DMS53 (cell line): ENCODE results near the gene WIPI1.
"Not testable (repeated sequence)": the region's sequence is repeated elsewhere in the genome, so short reads cannot be mapped to it uniquely, and the experiment has no call there.

Experiments used
- DNase-seq: peaks from one replicate; lab custom pipeline; 2025; lab: John Stamatoyannopoulos, UW

WIPI1 gene, protein sequence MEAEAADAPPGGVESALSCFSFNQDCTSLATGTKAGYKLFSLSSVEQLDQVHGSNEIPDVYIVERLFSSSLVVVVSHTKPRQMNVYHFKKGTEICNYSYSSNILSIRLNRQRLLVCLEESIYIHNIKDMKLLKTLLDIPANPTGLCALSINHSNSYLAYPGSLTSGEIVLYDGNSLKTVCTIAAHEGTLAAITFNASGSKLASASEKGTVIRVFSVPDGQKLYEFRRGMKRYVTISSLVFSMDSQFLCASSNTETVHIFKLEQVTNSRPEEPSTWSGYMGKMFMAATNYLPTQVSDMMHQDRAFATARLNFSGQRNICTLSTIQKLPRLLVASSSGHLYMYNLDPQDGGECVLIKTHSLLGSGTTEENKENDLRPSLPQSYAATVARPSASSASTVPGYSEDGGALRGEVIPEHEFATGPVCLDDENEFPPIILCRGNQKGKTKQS

DNA sequence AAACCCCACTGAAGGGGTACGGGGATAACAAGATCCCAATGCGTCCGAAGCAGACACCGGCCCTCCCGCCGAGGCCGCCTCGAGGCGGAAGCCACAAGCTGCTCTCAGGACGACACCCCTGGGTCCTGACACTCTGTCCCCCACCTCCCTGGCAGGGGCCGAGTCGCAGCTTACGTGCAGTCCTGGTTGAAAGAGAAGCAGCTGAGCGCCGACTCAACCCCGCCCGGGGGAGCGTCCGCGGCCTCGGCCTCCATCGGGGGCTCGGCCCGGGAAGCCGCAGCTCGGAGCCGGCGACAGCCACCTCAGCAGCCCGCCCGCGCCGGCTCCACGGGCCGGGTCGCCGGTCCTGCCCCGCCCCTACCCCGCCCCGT is at the start of gene WIPI1:
Gene WIPI1 (minus strand): TSS at position 329 of the 371 bp plus-strand sequence. CDS start 75 bp downstream, at position 254.
- DNase-seq: peak; percentile 88

DNA sequence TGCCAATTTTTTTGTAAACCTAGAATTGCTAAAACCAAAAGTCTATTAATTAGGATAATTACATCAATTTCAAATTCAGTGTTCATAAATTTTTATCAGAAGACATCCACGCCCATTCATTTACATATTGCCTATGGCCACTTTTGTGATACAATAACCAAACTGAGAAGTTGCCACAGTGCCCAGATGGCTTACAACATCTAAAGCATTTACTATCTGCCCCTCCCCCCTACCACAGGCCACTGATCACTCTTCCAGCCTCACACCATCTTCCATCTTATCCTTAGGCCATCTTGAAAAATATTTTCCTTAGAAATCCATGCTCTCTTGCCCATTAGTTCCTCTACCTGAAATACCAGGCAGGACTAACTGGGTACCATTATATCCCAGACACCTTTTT is 48.7 kb upstream of the WIPI1 start:
- no peak for DNase-seq

DNA sequence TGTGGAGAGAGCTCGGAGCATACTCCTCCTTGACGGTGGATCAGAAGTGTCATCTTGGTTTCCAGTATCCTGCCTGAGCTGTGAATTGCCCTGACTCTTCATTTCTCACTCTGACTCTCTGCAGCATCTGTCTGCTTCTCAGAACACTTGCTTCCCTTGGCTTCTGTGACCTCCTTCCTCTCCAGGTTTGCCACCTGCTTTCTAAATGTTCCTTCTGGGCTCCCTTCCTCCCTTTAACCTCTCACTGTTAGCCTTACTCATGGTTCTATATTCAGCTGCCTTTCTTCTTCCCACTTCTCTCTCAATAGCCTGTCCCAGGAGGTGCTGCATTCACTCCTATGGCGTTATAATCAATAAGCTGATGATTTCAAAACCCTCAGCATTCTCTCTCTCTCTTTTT is 43.8 kb upstream of the WIPI1 start:
- no peak for DNase-seq

GRCh38 chr17:68499587-68499986 is 42.3 kb upstream of the WIPI1 start:
- no peak for DNase-seq

DNA sequence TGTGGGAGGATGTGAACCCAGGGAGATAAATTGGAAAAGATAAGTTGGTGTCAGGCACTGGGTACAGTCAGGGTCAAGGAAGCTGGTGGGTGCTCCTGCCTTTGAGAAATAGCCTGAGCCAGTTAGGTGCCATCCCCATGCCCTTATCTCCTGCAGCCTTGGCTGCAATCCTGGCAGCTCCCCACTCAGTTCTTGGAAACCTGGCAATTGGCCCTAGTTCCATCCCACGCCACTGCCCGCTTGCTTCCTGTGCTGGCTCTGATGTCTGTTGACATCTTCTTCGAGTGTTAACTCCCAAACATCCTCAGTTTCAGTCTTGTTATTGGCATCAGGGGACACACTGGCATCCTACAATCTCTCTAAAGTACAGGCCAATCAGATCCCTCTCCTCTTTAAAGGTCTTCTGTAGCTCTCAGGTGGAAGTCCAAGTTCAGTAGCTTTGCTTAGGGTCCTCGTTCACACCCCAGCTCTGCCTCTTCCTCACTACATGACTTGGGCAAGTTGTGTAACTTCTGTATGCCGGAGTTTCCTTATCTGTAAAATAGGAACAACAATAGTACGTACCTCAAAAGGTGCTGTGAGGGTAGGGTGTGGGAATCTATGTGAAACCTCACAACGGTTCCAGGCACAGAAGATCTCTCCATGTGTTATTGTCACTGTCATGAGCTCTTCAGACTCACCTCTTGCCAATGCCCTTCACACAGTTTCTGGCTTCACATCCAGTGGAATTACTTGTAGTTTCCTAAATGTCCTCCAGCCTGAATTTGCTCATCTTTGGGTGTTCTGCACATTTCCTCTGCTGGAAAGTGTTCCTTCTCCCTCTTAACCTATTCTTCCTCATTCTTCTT is 41.4 kb upstream of the WIPI1 start:
- no peak for DNase-seq

DNA sequence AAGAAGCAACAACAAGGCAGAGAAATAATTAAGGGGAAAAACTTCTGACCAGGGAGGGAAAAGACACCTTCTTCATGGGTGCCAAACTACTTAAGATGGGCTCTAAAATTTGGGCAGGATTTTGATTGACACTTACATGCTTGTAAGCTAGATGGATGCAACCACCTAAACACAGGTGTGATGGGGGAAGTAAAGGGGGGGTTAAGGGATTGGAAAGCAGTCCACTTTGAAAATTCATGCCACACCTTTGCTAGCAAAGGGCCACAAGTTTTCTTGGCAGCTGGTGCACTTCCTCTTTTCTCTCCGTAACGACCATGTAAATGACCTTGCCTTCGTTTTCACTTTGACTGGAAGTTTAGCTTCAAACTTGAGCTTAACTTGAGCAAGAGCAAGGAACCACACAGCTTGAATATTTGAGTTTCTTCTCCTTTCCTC is 40.6 kb upstream of the WIPI1 start:
- no peak for DNase-seq

DNA sequence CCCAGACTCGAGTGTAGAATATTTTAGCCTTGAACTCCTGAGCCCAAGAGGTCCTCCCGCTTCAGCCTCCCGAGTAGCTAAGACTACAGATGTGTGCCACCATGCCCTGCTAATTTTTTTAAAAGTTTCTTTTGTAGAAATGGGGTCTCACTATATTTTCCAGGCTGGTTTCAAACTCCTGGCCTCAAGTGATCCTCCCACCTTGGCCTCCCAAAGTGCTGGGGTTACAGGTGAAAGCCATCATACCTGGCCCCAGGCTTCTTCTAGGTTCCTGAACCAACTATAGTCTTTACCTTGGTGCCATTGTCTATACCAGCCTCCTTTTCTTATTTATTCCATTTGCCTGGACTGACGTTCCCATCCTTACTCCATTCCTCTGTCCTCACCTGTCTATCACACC is 37.8 kb upstream of the WIPI1 start:
- DNase-seq: no peak

- DNase-seq: not testable (repeated sequence)
Measured at GRCh38 chr17:68492394-68493054, 35.2 kb upstream of the WIPI1 start.

GRCh38 chr17:68491381-68492231 is 34.3 kb upstream of the WIPI1 start:
- peak; percentile 40 for DNase-seq

DNA sequence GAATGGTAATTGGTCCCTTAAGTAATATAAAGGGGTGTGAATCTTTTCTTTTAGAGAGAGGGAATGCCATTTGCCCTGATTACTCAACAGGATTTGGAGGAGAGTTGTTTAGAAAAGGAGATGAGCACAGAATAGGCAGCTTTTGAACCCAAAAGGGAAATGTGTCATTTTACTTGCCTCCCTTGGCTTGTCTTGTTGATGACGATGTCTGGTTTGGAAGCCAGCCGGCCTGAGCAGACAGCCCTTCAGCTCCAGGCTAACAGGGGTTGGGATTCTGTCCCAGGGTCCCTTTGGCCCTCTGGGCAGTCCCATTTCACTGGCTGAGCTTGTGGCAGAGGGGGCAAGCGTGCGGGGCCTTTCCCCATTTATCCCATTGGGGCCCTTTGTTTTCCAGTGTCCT is 32.6 kb upstream of the WIPI1 start:
- DNase-seq: no peak

DNA sequence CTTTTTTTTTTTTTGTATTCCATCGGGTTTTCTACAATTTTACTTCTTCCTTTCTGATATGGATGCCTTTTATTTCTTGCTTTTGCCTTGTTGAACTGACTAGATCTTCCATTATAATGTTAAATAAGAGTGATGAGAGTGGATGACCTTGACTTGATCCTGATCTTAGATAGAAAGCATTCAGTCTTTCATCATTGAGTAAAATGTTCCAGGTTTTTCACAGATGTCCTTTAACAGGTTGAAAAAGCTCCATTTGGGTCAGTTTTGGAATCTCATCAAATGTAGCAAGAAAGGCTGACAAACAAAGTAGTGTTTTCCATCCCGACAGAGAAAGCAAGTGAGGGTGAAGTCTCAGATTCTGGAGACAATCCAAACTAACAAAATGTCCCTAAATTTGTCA is 27.2 kb upstream of the WIPI1 start:
- no peak for DNase-seq

- DNase-seq: no peak
Measured at GRCh38 chr17:68482576-68483041, 25.3 kb upstream of the WIPI1 start.

- DNase-seq: no peak
Measured at GRCh38 chr17:68480885-68481284, 23.6 kb upstream of the WIPI1 start.

DNA sequence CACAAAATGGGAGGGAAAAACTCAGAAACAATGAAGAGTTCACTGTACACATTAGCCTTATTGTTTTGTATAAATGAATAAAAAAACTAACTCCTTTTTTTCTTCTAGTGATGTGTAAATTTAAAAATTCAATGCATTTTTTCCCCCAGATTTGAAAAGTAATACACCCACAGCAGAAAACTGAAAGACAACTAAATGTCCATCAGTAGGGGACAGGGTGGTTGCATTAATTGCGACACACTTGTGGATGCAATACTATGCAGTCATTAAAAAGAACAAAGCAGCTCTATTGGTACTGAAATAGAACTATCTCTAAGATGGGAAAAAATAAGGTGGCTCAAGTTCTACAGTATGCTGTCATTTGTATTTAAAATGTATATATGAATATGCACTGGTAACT is 13.7 kb upstream of the WIPI1 start:
- no peak for DNase-seq

- DNase-seq: no peak
Measured at GRCh38 chr17:68468788-68469187, 11.5 kb upstream of the WIPI1 start.

DNA sequence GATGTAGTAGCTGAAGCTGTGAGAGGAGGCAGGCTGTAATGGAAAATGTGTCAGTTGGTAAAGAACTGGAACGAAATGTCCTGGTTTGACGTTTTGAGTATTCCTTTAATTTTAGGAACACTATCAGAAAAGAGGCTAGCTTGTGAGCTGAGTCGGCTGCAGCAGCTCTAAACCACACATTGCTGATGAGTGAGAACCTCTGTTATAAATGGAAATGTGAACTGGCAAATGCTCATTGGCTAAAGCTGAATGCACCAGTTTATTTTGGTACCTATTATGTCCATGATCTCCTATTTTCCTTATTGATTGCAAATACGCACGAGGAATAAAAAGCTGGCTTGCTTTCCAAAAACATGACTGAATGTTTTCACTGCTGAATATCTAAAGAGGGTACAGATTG is 11.0 kb upstream of the WIPI1 start:
- no peak for DNase-seq

GRCh38 chr17:68463211-68464019 is 6.1 kb upstream of the WIPI1 start:
- DNase-seq: no peak

DNA sequence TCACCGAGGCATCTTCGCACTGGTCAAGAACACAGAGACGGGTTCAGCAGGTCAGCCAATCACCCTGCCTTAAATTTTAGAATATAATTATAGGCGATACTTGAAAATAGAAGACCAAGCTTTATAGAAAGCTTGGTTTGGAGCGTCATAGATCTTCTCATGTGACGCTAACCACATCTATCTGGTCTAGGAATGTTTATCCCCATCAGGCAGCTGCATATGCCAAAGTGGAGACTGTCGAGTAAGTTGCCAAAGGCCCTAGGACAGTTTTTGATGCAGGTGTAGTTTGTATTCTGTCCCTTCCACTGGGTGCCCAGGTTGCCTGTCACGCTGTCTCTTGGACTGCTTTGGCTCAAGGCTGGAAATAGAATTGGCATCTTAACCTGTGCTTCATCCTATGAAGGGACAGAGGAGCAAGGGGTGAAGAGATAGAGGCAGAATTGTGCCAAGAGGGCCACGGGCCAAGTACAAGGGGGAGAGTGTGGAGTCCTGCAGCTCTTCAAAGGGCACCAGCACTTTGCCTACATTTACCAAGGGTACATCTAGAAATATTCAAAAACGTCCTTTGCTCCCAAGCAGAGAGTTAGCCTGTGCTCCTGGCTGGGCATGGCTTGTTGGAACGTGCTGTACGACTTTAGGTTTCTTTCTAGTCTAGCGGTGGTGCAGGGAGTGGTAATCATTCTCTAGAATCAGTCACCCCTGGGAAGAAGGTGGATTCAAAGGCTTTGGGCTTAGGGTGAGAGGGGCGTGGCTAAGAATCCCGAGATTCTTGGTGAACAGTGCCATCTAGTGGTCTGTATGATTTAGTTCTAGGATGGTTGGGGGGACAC is 5.3 kb upstream of the WIPI1 start:
- peak; percentile 92 for DNase-seq

DNA sequence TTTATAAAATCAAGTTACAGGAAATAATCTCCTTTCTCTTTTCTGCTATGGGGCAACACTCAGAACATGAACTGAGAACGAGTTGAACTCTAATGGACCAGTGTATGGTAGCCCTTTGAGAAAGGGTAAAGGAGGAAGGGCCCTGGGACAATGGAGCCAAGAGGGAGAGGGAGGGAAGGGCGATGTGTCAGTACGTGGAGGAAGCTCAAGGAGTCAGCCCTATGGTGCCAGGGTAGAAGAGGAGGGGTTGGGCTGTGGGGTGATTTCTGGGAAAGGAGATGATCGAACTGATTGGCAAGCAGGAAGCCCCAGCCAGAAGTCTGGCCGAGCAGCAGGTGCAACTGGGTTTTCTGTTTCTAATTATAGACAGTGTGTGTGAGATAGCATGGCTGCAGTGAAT is 4.3 kb upstream of the WIPI1 start:
- DNase-seq: peak; percentile 26

GRCh38 chr17:68461122-68461539 is 3.8 kb upstream of the WIPI1 start:
- no peak for DNase-seq
